ENCODE data around the gene PRR22.

GRCh38 chr19:5782945-5783919, 1.3 kb downstream of the PRR22 start:
- TF ChIP-seq CTCF (IDR thresholded peaks at IDR 0.05) (no peak), POLR2A (IDR thresholded peaks at IDR 0.05) (no peak)
